HG02798 (cell line): ENCODE results near the gene PRRT4.

Experiments used
- ATAC-seq: cut with Tn5 transposase; IDR thresholded peaks from one replicate; pipeline ENCODE4 v1.9.1; 2021; ENCODE audit warnings: mild to moderate bottlenecking; ENCODE audit not compliant: unreplicated experiment, poor library complexity

The PRRT4 gene

GRCh38 chr7:128379900-128380479 is 18.5 kb upstream of the PRRT4 start:
- no peak for ATAC-seq

- ATAC-seq = no peak
These were observed 17.1 kb upstream of the PRRT4 start for GRCh38 chr7:128378637-128379036.

GRCh38 chr7:128376077-128376476 is 14.6 kb upstream of the PRRT4 start:
- no peak for ATAC-seq

- no peak for ATAC-seq
These were observed 12.6 kb upstream of the PRRT4 start for GRCh38 chr7:128374041-128374440.

- ATAC-seq = no peak
These were observed 12.1 kb upstream of the PRRT4 start for GRCh38 chr7:128373606-128374005.

GRCh38 chr7:128370491-128370890 is 9.0 kb upstream of the PRRT4 start:
- no peak for ATAC-seq

GRCh38 chr7:128366986-128367385 is 5.5 kb upstream of the PRRT4 start:
- no peak for ATAC-seq

GRCh38 chr7:128366300-128366699 is 4.8 kb upstream of the PRRT4 start:
- ATAC-seq = no peak

GRCh38 chr7:128365432-128365831 is 3.9 kb upstream of the PRRT4 start:
- ATAC-seq = no peak

GRCh38 chr7:128364166-128364870 is 2.8 kb upstream of the PRRT4 start:
- ATAC-seq = no peak

- no peak for ATAC-seq
These were observed 1.8 kb upstream of the PRRT4 start for GRCh38 chr7:128363261-128363721.

GRCh38 chr7:128362670-128363069 is 1.2 kb upstream of the PRRT4 start:
- no peak for ATAC-seq

- ATAC-seq = no peak
These were observed 1.2 kb downstream of the PRRT4 start for GRCh38 chr7:128360359-128360678.

- ATAC-seq = no peak
These were observed 1.6 kb downstream of the PRRT4 start for GRCh38 chr7:128359939-128360338.

- ATAC-seq = no peak
These were observed 2.2 kb downstream of the PRRT4 start for GRCh38 chr7:128359336-128359735.

- no peak for ATAC-seq
These were observed 3.3 kb downstream of the PRRT4 start for GRCh38 chr7:128358233-128358632.

- ATAC-seq = no peak
These were observed 4.3 kb downstream of the PRRT4 start for GRCh38 chr7:128357217-128357613.

GRCh38 chr7:128356546-128357216 is 4.8 kb downstream of the PRRT4 start:
- no peak for ATAC-seq

GRCh38 chr7:128353610-128354009 is 7.9 kb downstream of the PRRT4 start:
- no peak for ATAC-seq

- ATAC-seq = no peak
These were observed 8.3 kb downstream of the PRRT4 start for GRCh38 chr7:128353189-128353588.

- ATAC-seq = no peak
These were observed 8.9 kb downstream of the PRRT4 start for GRCh38 chr7:128352636-128353035.

- ATAC-seq = no peak
These were observed 9.3 kb downstream of the PRRT4 start for GRCh38 chr7:128352153-128352537.
